Pons (tissue), 1 donor: ENCODE results near the gene CBS.
"Not testable (repeated sequence)": the region's sequence is repeated elsewhere in the genome, so short reads cannot be mapped to it uniquely, and the experiment has no call there.

Experiments used
- DNase-seq: peaks from one replicate; pipeline ENCODE4 v3.0.0-alpha.2; 2016; ENCODE audit warnings: low spot score

The CBS gene

GRCh38 chr21:43075170-43076022, at the start of gene CBS:
Gene CBS (minus strand): TSS chr21:43075835. CDS start chr21:43072193, 3,642 bp downstream.
- DNase-seq = not testable (repeated sequence)

GRCh38 chr21:43115956-43116355, 40.3 kb upstream of the CBS start:
- not testable (repeated sequence) for DNase-seq

GRCh38 chr21:43114483-43114882, 38.8 kb upstream of the CBS start:
- not testable (repeated sequence) for DNase-seq

GRCh38 chr21:43109006-43109405, 33.4 kb upstream of the CBS start:
- DNase-seq = not testable (repeated sequence)

GRCh38 chr21:43108177-43108576, 32.5 kb upstream of the CBS start:
- DNase-seq = not testable (repeated sequence)

- not testable (repeated sequence) for DNase-seq
These were observed 32.1 kb upstream of the CBS start for GRCh38 chr21:43107794-43108137.

- DNase-seq = not testable (repeated sequence)
These were observed 31.5 kb upstream of the CBS start, which contains the start of gene U2AF1 for GRCh38 chr21:43106965-43107793. Gene U2AF1 (minus strand): TSS chr21:43107570. CDS start chr21:43107494, 76 bp downstream.

- DNase-seq = not testable (repeated sequence)
These were observed 29.0 kb upstream of the CBS start for GRCh38 chr21:43104642-43105041.

GRCh38 chr21:43102281-43102680, 26.6 kb upstream of the CBS start:
- DNase-seq = not testable (repeated sequence)

- DNase-seq = not testable (repeated sequence)
These were observed 26.0 kb upstream of the CBS start for GRCh38 chr21:43101676-43102075.

- not testable (repeated sequence) for DNase-seq
These were observed 25.4 kb upstream of the CBS start for GRCh38 chr21:43101000-43101399.

- DNase-seq = not testable (repeated sequence)
These were observed 16.5 kb upstream of the CBS start for GRCh38 chr21:43091979-43092614.

- DNase-seq = not testable (repeated sequence)
These were observed 15.3 kb upstream of the CBS start for GRCh38 chr21:43090947-43091346.

GRCh38 chr21:43089463-43089862, 13.8 kb upstream of the CBS start:
- DNase-seq = not testable (repeated sequence)

GRCh38 chr21:43082587-43083300, 7.1 kb upstream of the CBS start:
- not testable (repeated sequence) for DNase-seq

GRCh38 chr21:43076643-43077042, 1.0 kb upstream of the CBS start:
- DNase-seq = not testable (repeated sequence)

GRCh38 chr21:43076023-43076637, 495 bp upstream of the CBS start:
- DNase-seq = not testable (repeated sequence)

- not testable (repeated sequence) for DNase-seq
These were observed 1.1 kb downstream of the CBS start for GRCh38 chr21:43074401-43075169.

- DNase-seq = not testable (repeated sequence)
These were observed 2.9 kb downstream of the CBS start for GRCh38 chr21:43072742-43073141.

GRCh38 chr21:43069682-43070081, 6.0 kb downstream of the CBS start:
- not testable (repeated sequence) for DNase-seq
